Ectodermal cell (in vitro differentiated cells): Measurements from ENCODE around the gene GARIN5B.

Source experiments
- H3K27ac ChIP-seq: 2 replicates; pipeline ENCODE4 v1.7.0; 2013; ENCODE audit warnings: mild to moderate bottlenecking, low read depth, low read length; ENCODE audit not compliant: insufficient read depth, poor library complexity, severe bottlenecking
- H3K27me3 ChIP-seq: 2 replicates; pipeline ENCODE4 v1.7.0; 2013; ENCODE audit warnings: mild to moderate bottlenecking, low read length; ENCODE audit not compliant: insufficient read depth, control insufficient read depth, poor library complexity, severe bottlenecking
- H3K36me3 ChIP-seq: one replicate; pipeline ENCODE4 v1.7.0; 2013; ENCODE audit warnings: low read length; ENCODE audit not compliant: control insufficient read depth, insufficient read depth
- H3K4me1 ChIP-seq: one replicate; pipeline ENCODE4 v1.7.0; 2013; ENCODE audit warnings: low read length; ENCODE audit not compliant: control insufficient read depth, insufficient read depth
- H3K4me3 ChIP-seq: 2 replicates; pipeline ENCODE4 v1.7.0; 2013; ENCODE audit warnings: low read depth, low read length, control low read depth; ENCODE audit not compliant: insufficient read depth
- H3K9me3 ChIP-seq: 2 replicates; pipeline ENCODE4 v1.7.0; 2013; ENCODE audit warnings: mild to moderate bottlenecking, low read length, moderate library complexity; ENCODE audit not compliant: control insufficient read depth
- WGBS, 2 experiments: methylation state at CpG; one replicate each; pipeline ENCODE4 v1.1.7; 2013; ENCODE audit warnings: missing lambda C conversion rate in 2 of 2; 5-methylcytosine and 5-hydroxymethylcytosine counted together

The GARIN5B gene

DNA sequence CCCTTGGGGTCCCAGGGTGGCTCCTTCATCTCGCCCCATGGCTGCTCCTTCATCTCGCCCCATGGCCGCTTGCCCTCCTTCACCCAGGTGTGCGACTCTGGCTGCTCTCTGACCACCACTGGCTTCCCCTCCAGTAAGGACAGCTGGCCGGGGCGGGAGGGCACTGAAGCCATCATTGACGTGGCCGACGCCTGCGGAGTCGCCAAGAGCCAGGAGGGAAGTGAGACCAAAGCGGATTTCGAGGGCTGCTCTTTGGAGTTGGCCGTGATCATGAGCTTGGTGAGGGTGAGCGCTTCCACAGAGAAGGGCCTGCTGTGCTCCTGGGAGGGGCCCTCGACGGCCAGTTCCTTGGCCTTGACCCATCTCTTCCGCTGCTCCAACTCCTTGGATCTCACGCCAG lies 4.6 kb downstream of the GARIN5B start:
- Histone ChIP-seq H3K27me3 (peaks cover 40% of the 10 kb centered on the region), H3K9me3 (no peaks in the 10 kb centered on the region), H3K27ac (no peak overlapping the region), H3K36me3 (no peaks in the 10 kb centered on the region), H3K4me3 (no peak overlapping the region), H3K4me1 (peaks cover 6% of the 10 kb centered on the region)
- 90 to 93% methylated on average over 19 of the region's 19 CpGs for WGBS, 2 experiments

DNA sequence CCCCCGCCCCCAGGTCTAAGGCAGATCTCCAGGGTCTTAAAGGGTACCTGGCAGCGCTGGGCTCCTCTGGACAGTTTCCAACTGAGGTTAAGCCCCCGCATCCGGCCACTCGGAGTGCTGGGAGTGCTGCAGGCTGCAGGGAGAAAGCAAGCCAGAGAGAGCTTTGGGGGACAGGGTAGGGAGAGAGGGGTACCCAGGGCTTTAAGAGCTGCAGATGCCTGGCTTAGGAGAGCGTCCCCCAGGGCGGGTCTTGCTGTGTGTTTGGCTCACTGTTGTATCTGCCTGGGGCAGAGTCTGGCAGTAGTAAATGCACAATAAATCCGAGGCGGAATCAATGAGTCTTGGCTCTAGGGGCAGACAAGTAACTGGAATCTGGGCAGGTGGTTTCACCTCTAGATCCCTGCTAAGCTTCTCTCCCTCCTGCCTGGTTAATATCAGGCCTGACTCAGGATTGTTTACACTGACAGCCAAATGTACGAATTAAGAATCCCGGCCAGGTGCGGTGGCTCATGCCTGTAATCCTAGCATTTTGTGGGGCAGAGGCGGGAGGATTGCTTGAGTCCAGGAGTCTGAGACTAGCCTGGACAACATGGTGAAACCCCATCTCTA lies 7.7 kb downstream of the GARIN5B start:
- Histone ChIP-seq H3K36me3 (no peaks in the 10 kb centered on the region), H3K27me3 (peaks cover 61% of the 10 kb centered on the region)

DNA sequence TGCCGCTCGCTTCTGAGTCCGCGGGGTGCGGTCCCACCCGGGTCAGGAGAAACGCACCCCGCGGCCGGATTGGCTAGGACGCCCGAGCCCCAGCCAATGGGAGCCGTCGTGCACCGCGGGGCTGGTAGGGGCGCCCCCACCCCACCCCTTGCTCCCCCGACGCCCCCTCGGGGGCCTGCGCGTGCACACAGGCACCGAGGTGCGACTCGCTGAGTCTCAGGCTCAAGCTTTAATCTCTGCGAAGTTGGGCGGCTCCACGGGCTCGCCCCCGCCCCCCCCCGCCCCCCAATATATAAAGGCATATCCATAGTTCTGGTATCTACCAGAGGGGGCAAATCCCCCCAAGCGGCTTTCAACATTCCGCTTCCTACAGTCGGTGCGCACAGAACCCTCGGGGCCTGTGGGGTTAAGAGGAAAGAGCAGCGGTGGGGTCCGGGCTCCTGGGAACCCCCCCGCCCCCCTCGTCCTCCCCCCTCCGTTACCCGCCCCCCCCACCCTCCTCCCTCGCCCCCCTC lies 8.3 kb downstream of the GARIN5B start, which contains the start of gene COX6B2:
TSS of gene COX6B2 (minus strand) at position 22 of the 515 bp plus-strand sequence. CDS start 198 bp downstream, outside the sequence.
- H3K36me3 ChIP-seq = no peaks in the 10 kb centered on the region
- H3K27me3 ChIP-seq = peaks cover 61% of the 10 kb centered on the region
- no peaks in the 10 kb centered on the region for H3K9me3 ChIP-seq
- 2 to 5% methylated on average over 34 to 35 of the region's 43 CpGs for WGBS, 2 experiments
- H3K27ac ChIP-seq = no peak within 1 kb of the TSS
- H3K4me1 ChIP-seq = peaks cover 6% of the 10 kb centered on the region
- H3K4me3 ChIP-seq = peak within 1 kb of the TSS; percentile 22

More for the DNA sequence above, 7.7 kb downstream of the GARIN5B start:
- H3K4me3 ChIP-seq = no peak overlapping the region
- no peaks in the 10 kb centered on the region for H3K9me3 ChIP-seq
- 47 to 48% methylated on average over 12 of the region's 13 CpGs for WGBS, 2 experiments
- H3K4me1 ChIP-seq = peaks cover 6% of the 10 kb centered on the region
- H3K27ac ChIP-seq = no peak overlapping the region

DNA sequence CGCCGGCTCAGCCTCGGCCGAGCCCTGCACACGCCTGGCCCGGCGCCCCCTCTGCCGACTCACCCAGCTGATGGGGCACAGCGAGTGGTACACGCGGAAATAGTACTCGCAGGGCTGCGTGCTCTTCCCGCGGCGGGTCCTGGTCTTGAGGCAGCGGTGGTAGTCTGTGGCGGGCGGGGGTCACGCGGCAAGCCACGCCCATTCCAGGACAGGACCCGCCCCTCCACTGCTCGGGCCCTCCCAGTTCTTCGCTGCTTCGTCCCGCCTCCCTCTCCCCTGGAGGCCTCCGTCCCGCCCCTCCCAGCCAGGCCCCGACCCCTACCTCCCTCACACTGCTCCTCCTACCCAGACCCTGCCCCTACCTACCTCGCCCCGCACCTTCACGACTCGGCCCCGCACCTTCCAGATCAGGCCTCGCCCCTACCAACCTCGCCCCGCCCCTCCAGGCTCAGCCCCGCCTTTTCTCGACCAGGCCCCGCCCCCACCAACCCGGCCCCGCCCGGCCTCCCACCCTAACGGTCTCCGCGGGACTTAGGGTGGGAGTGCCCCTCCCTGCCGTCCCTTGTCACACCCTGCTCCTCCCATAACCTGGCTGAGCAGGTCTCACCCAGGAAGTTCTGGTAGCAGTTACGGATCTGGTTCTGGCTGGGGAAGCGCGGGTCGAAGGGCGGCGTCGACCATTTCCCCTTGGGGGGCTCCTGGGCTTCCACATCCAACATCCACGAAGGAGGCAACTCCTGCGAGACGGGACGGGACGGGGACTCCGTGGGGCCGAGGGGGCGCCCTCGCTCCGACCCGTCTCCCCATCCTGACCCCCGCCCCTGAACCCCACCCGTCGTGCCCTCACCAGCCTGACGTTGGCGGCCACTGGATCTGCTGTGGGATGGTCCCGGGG lies 9.0 kb downstream of the GARIN5B start:
- Histone ChIP-seq H3K9me3 (no peaks in the 10 kb centered on the region), H3K27me3 (peaks cover 61% of the 10 kb centered on the region), H3K4me1 (peaks cover 7% of the 10 kb centered on the region), H3K27ac (no peak overlapping the region), H3K4me3 (peak overlapping the region; percentile 22), H3K36me3 (no peaks in the 10 kb centered on the region)
- WGBS, 2 experiments = 1 to 2% methylated on average over 72 of the region's 72 CpGs

DNA sequence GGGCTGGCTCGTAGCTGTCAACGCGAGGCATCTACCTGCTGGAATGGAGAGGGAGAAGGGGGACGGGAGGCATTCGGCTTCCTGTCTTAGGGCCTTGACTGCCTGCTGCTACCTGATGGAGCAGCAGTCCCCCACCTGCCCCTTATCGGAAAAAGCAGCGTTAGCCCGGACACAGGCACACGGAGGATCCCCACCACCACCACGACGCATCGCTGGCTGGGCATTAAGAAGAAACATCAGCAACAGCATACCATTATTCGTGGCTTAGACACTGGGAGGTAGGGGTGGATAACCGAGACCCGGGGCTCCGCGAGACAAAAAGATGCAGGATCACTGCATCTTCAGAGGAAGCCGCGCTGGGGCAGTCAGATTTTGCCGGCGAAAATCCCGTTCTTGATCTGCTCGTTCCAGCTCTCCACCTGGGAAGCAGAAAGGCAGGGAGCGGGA lies 9.7 kb downstream of the GARIN5B start:
- H3K4me3 ChIP-seq = peak overlapping the region; percentile 22
- H3K27me3 ChIP-seq = peaks cover 61% of the 10 kb centered on the region
- WGBS, 2 experiments = 8 to 9% methylated on average over 24 of the region's 24 CpGs
- H3K36me3 ChIP-seq = no peaks in the 10 kb centered on the region
- H3K4me1 ChIP-seq = peaks cover 13% of the 10 kb centered on the region
- H3K27ac ChIP-seq = no peak overlapping the region
- H3K9me3 ChIP-seq = no peaks in the 10 kb centered on the region

DNA sequence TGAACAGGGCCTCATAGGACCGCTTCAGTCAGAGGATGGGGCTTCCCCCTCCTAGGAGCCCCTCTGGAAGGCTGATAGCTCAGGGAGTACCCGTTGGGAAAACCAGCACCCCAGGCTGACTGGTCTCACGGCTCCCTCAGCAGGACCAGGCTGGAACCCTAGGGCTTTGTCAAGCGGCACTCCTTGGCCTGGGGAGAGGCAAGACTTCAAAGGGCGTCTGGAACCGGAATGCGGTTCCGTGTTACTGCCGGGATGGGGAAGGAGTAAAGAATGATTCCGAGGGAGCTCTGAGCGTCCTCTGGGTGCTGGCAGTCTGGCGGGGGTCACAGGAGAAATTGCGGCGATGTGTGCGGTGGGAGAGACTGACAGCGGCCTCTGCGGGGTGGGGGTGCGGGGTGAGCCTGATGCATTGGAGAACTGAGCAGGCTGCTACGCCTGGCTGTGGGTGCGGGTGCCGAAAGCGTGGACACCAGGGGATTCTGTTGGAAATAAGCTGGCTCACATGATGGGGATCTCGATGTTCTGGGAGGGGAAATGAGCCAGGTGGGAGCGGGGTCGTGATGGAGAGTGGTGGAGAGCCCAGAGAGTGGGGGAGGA lies 10.4 kb downstream of the GARIN5B start:
- H3K4me3 ChIP-seq = no peak overlapping the region
- H3K27ac ChIP-seq = no peak overlapping the region
- H3K36me3 ChIP-seq = no peaks in the 10 kb centered on the region
- H3K27me3 ChIP-seq = peaks cover 61% of the 10 kb centered on the region
- no peaks in the 10 kb centered on the region for H3K9me3 ChIP-seq
- 85 to 87% methylated on average over 25 of the region's 25 CpGs for WGBS, 2 experiments
- peaks cover 21% of the 10 kb centered on the region for H3K4me1 ChIP-seq

DNA sequence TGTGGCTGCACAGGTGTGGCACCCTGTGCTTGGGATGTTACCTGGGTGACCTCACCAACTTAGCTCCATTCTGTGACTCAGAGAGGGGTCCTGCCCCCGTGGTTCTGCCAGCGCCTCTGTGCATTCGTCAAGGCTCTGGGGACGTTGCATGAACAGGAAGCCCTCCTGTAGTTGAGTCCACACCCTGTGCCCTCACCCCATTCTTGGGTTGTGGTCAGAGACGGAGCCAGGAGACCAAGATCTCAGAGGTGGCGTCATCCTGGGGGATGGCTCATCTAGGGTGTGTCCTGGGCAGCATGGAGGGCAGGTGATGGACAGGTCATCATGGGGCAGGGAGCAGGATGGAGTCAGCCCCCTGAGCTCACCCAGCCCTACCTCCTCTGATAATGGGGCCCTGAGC lies 11.0 kb downstream of the GARIN5B start:
- Histone ChIP-seq H3K9me3 (no peaks in the 10 kb centered on the region), H3K4me1 (peaks cover 21% of the 10 kb centered on the region), H3K27me3 (peaks cover 56% of the 10 kb centered on the region), H3K4me3 (no peak overlapping the region), H3K36me3 (no peaks in the 10 kb centered on the region), H3K27ac (no peak overlapping the region)
- WGBS, 2 experiments = 91 to 93% methylated on average over 6 of the region's 6 CpGs

DNA sequence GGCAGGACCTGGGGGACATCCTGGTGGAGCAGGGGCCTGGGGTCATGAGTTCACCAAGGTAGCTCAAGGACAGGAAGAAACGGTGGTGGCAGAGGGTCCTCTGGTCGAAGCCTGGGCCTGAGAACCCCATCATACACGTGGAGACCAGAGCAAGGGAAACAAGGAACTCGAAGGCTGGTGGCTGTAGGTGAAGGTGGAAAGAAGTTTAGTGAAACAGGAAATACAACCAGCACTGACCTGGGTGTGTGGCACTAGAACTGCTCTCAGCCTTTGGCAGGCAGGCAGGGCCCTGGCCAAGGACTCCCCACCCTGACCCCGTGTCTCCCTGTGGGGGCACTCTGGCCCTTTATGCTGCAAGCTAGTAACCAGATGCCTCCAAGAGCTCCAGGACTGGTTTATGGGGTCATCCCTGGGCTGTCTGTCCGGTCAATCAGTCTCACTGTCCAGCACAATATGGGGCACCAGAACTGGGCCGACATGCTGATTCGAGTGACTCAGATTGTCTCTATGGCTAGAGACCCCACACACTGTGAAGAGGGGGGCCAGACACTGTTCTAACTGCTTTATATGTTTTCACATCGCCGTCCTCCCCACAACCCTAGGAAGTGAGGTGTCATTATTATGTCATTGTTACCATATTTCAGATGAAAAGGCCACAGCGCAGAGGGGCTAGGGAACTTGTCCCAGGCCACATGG lies 12.3 kb downstream of the GARIN5B start:
- Histone ChIP-seq H3K9me3 (no peaks in the 10 kb centered on the region), H3K4me1 (peaks cover 21% of the 10 kb centered on the region), H3K27ac (no peak overlapping the region), H3K4me3 (no peak overlapping the region), H3K27me3 (peaks cover 43% of the 10 kb centered on the region), H3K36me3 (no peaks in the 10 kb centered on the region)
- WGBS, 2 experiments = 91 to 95% methylated on average over 11 of the region's 11 CpGs

DNA sequence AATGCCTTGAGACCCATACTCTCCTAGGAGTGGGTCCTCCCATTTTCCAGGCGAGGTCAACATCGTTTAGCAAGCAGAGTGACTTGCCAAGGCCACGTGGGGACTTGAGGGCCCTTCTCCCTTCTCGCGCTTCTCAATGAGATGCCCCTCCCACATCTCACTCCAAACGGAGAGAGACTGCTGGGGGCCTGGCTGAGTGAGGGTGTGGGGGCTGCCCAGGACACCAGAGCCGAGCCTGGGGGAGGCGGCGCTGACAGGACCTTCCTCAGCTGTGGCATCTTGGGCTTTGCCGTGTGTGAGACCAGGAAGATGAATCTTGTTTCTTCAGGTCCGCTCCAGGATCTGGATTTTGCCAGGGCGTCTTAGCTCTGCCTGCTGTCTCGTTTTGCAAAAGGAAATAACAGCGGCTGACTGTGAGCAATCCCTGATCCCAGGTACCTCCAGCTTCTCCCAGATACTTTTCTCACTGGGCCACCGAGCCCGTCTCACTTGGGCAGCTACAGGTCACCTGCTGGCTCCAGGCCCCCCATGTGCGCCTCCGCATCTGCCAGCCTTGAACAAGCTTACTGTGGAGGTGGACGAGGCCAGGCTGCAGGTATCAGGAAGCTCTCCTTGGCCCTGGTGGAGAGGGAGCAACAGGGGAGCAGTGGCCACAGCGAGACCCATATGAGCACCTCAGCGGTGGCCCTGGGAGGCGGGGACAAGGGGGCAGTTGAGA lies 14.6 kb downstream of the GARIN5B start:
- H3K4me1 ChIP-seq = peaks cover 21% of the 10 kb centered on the region
- H3K27me3 ChIP-seq = peaks cover 21% of the 10 kb centered on the region
- H3K4me3 ChIP-seq = peak overlapping the region; percentile 11
- 14 to 15% methylated on average over 22 of the region's 22 CpGs for WGBS, 2 experiments
- peaks cover 3% of the 10 kb centered on the region for H3K36me3 ChIP-seq
- H3K27ac ChIP-seq = peak overlapping the region; percentile 53
- no peaks in the 10 kb centered on the region for H3K9me3 ChIP-seq
